Loucy (cell line): ENCODE results near the gene UNK.

Experiments
- H2AFZ ChIP-seq: fragments of 200-600 bp; sonication (generic); 2 replicates; pipeline ENCODE4 v1.6.0; 2016; ENCODE audit warnings: antibody characterized with exemption, mild to moderate bottlenecking, low read length, moderate library complexity
- H3F3A ChIP-seq: fragments of 200-600 bp; 2 replicates; pipeline ENCODE4 v1.6.0; 2016; ENCODE audit warnings: antibody characterized with exemption, low read depth, mild to moderate bottlenecking
- H3K27me3 ChIP-seq: fragments of 200-600 bp; sonication (generic); 2 replicates; pipeline ENCODE4 v1.6.1; 2014; ENCODE audit warnings: low read length, mild to moderate bottlenecking; ENCODE audit not compliant: insufficient read depth, poor library complexity, severe bottlenecking
- H3K36me3 ChIP-seq: fragments of 200-600 bp; sonication (generic); 2 replicates; pipeline ENCODE4 v1.6.1; 2016; ENCODE audit warnings: low read length; ENCODE audit not compliant: insufficient read depth
- H3K4me1 ChIP-seq: fragments of 200-600 bp; sonication (generic); 2 replicates; pipeline ENCODE4 v1.5.1; 2014; ENCODE audit warnings: low read length, mild to moderate bottlenecking; ENCODE audit not compliant: insufficient read depth, poor library complexity, severe bottlenecking
- H3K4me2 ChIP-seq: fragments of 200-600 bp; sonication (generic); 2 replicates; pipeline ENCODE4 v1.6.0; 2014; ENCODE audit warnings: antibody characterized with exemption, low read length, low read depth, mild to moderate bottlenecking; ENCODE audit not compliant: poor library complexity, severe bottlenecking
- H3K4me3 ChIP-seq: fragments of 200-600 bp; sonication (generic); 2 replicates; pipeline ENCODE4 v1.5.1; 2014; ENCODE audit warnings: low read length, mild to moderate bottlenecking, mixed read lengths; ENCODE audit not compliant: poor library complexity, severe bottlenecking
- H3K79me2 ChIP-seq: fragments of 200-600 bp; sonication (generic); 2 replicates; pipeline ENCODE4 v1.6.1; 2014; ENCODE audit warnings: low read length; ENCODE audit not compliant: insufficient read depth
- H3K9ac ChIP-seq: fragments of 200-600 bp; sonication (generic); 2 replicates; pipeline ENCODE4 v1.6.0; 2014; ENCODE audit warnings: mild to moderate bottlenecking, low read depth, low read length, moderate library complexity; ENCODE audit not compliant: poor library complexity, severe bottlenecking
- H3K9me2 ChIP-seq: fragments of 200-600 bp; sonication (generic); replicated peaks from 2 replicates; pipeline ENCODE4 v1.6.1; 2016; ENCODE audit warnings: low read depth, low read length, mixed read lengths
- H3K9me3 ChIP-seq: fragments of 200-600 bp; sonication (generic); 2 replicates; pipeline ENCODE4 v1.6.1; 2014; ENCODE audit warnings: mild to moderate bottlenecking, antibody characterized with exemption, low read length, low read depth; ENCODE audit not compliant: insufficient read depth
- H4K20me1 ChIP-seq: fragments of 200-600 bp; sonication (generic); 2 replicates; pipeline ENCODE4 v1.6.0; 2014; ENCODE audit warnings: antibody characterized with exemption, low read length, mild to moderate bottlenecking; ENCODE audit not compliant: insufficient read depth, poor library complexity, severe bottlenecking
- CTCF ChIP-seq: fragments of 200-600 bp; sonication (generic); conservative IDR thresholded peaks from 2 replicates; pipeline ENCODE4 v1.5.1; 2014; ENCODE audit warnings: mild to moderate bottlenecking, antibody characterized with exemption, low read length
- EZH2phosphoT487 ChIP-seq: fragments of 200-600 bp; IDR thresholded peaks from 2 replicates; pipeline ENCODE4 v1.6.1; 2018; ENCODE audit warnings: antibody characterized with exemption, mild to moderate bottlenecking, moderate library complexity, borderline replicate concordance

Gene UNK

GRCh38 chr17:75812096-75813013, 27.7 kb downstream of the UNK start:
- Histone ChIP-seq H3K79me2 (peaks cover 7% of the 10 kb centered on the region; the same call in 1 of the 2 replicates), H2AFZ (no peak overlapping the region), H3K36me3 (peaks cover 79% of the 10 kb centered on the region; the same call in 1 of the 2 replicates), H3K9me3 (no peaks in the 10 kb centered on the region), H4K20me1 (peaks cover 3% of the 10 kb centered on the region), H3K27me3 (no peaks in the 10 kb centered on the region), H3K4me1 (no peaks in the 10 kb centered on the region), H3F3A (no peaks in the 10 kb centered on the region), H3K4me3 (no peak overlapping the region), H3K9ac (no peak overlapping the region), H3K4me2 (no peak overlapping the region), H3K9me2 (no peaks in the 10 kb centered on the region)
- TF ChIP-seq EZH2phosphoT487 (no peak), CTCF (no peak)

GRCh38 chr17:75813081-75814020, 28.7 kb downstream of the UNK start:
- peaks cover 87% of the 10 kb centered on the region; the same call in 1 of the 2 replicates for H3K36me3 ChIP-seq
- peaks cover 3% of the 10 kb centered on the region for H4K20me1 ChIP-seq
- H2AFZ ChIP-seq = no peak overlapping the region
- H3K9me3 ChIP-seq = no peaks in the 10 kb centered on the region
- H3K4me1 ChIP-seq = no peaks in the 10 kb centered on the region
- no peak overlapping the region for H3K4me3 ChIP-seq
- H3K4me2 ChIP-seq = no peak overlapping the region
- TF ChIP-seq EZH2phosphoT487 = no peak
- TF ChIP-seq CTCF = no peak
- no peak overlapping the region for H3K9ac ChIP-seq
- no peaks in the 10 kb centered on the region for H3K27me3 ChIP-seq
- no peaks in the 10 kb centered on the region for H3K9me2 ChIP-seq
- H3K79me2 ChIP-seq = peaks cover 4% of the 10 kb centered on the region; the same call in 1 of the 2 replicates
- no peaks in the 10 kb centered on the region for H3F3A ChIP-seq

- Histone ChIP-seq H3K4me3 (no peak overlapping the region), H3K4me1 (no peaks in the 10 kb centered on the region), H3K9me2 (no peaks in the 10 kb centered on the region), H3K27me3 (no peaks in the 10 kb centered on the region), H3F3A (no peaks in the 10 kb centered on the region), H3K9ac (no peak overlapping the region), H3K79me2 (no peaks in the 10 kb centered on the region), H3K4me2 (no peak overlapping the region), H3K36me3 (peaks cover 92% of the 10 kb centered on the region; the same call in 1 of the 2 replicates), H4K20me1 (no peaks in the 10 kb centered on the region), H2AFZ (no peak overlapping the region), H3K9me3 (no peaks in the 10 kb centered on the region)
- TF ChIP-seq CTCF (no peak), EZH2phosphoT487 (no peak)
These were observed 29.4 kb downstream of the UNK start for GRCh38 chr17:75814021-75814395.
